HepG2 (cell line): Measurements from ENCODE around the gene QSOX2. TPM values are rescaled to one million over a fixed set of nuclear protein-coding genes. Genes with fewer than 3 reads are reported as not detected.

Experiments
- ATAC-seq: fragments of 200-7000 bp; cut with Tn5 transposase; 3 replicates; pipeline ENCODE4 v1.9.1; 2020; ENCODE audit warnings: mild to moderate bottlenecking, moderate library complexity
- BruUV-seq: library from RNA; stranded (reverse); fragments of 400-500 nt; replicated peaks from 2 replicates; lab custom pipeline; 2021; lab: Mats Ljungman, UMichigan
- CTCF ChIA-PET: fragments of 300-600 bp; formaldehyde crosslinking; extraction: SDS; loops from one replicate; lab custom pipeline; 2021; ENCODE audit warnings: low total read pairs, inconsistent platforms, low intra/inter-chr PET ratio; lab: Yijun Ruan, JAX
- POLR2A ChIA-PET: fragments of 350-600 bp; sonication (Branson Sonifier 250); formaldehyde crosslinking; loops from one replicate; lab custom pipeline; 2020; ENCODE audit warnings: antibody characterized with exemption, inconsistent platforms; lab: Yijun Ruan, JAX
- DNase-seq: peaks from one replicate; pipeline ENCODE4 v3.0.0-alpha.2; 2015; ENCODE audit warnings: low spot score
- FAIRE-seq: peaks from 3 replicates; lab custom pipeline; 2011; peaks lifted over from hg19 to GRCh38; lab: Jason Lieb, UNC
- H2AFZ ChIP-seq: one replicate; pipeline ENCODE4 v1.6.1; 2011; ENCODE audit warnings: low read length, inconsistent platforms
- H3K27ac ChIP-seq: fragments of 300-600 bp; 3 replicates; pipeline ENCODE4 v1.8.0; 2011; ENCODE audit warnings: mixed run types, mild to moderate bottlenecking, mixed read lengths, low read length, inconsistent platforms; ENCODE audit not compliant: insufficient read depth; ENCODE audit errors: extremely low read length
- H3K27me3 ChIP-seq, 2 experiments: fragments of 200-600 bp in 1 of 2; 2 replicates in 1 of 2; 3 replicates in 1 of 2; pipeline versions ENCODE4 v1.6.0 to v1.8.0; 2011; ENCODE audit warnings: low read length in 2 of 2, mild to moderate bottlenecking in 2 of 2, moderate library complexity in 2 of 2, inconsistent platforms in 1 of 2; ENCODE audit not compliant: insufficient read depth in 2 of 2, control insufficient read depth in 1 of 2
- H3K36me3 ChIP-seq, 2 experiments: fragments of 200-600 bp in 1 of 2; replicated peaks in 1 of 2; 2 replicates in 1 of 2; 3 replicates in 1 of 2; pipeline versions ENCODE4 v1.5.1 to v1.8.0; 2011; ENCODE audit warnings: low read length in 2 of 2, inconsistent platforms in 1 of 2; ENCODE audit not compliant: insufficient read depth in 2 of 2, control insufficient read depth in 1 of 2
- H3K4me1 ChIP-seq: 2 replicates; pipeline ENCODE4 v1.5.1; 2012; ENCODE audit warnings: low read length, inconsistent platforms; ENCODE audit not compliant: insufficient read depth
- H3K4me2 ChIP-seq: 2 replicates; pipeline ENCODE4 v1.6.0; 2011; ENCODE audit warnings: low read depth, low read length, inconsistent platforms
- H3K4me3 ChIP-seq, 3 experiments: fragments of 200-600 bp in 1 of 3; sonication (generic), shearing (Covaris generic) in 1 of 3; replicated peaks in 1 of 3; 2 replicates each; pipeline ENCODE4 v1.5.1; 2011 to 2016; ENCODE audit warnings: low read length in 3 of 3, inconsistent platforms in 2 of 3, low read depth in 2 of 3, mild to moderate bottlenecking in 2 of 3, control low read depth in 1 of 3, mixed read lengths in 1 of 3; ENCODE audit not compliant: insufficient read depth in 1 of 3
- H3K79me2 ChIP-seq: one replicate; pipeline ENCODE4 v1.6.1; 2011; ENCODE audit warnings: low read length, inconsistent platforms; ENCODE audit not compliant: insufficient read depth
- H3K9ac ChIP-seq: 2 replicates; pipeline ENCODE4 v1.6.0; 2011; ENCODE audit warnings: mild to moderate bottlenecking, low read depth, low read length, inconsistent platforms; ENCODE audit not compliant: insufficient read depth
- H3K9me3 ChIP-seq: 2 replicates; pipeline ENCODE4 v1.5.1; 2012; ENCODE audit warnings: mild to moderate bottlenecking, low read length
- H4K20me1 ChIP-seq: 2 replicates; pipeline ENCODE4 v1.6.0; 2011; ENCODE audit warnings: inconsistent platforms, mild to moderate bottlenecking, low read length, moderate library complexity; ENCODE audit not compliant: insufficient read depth
- ATF7 ChIP-seq, 2 experiments: fragments of 450-650 bp in 1 of 2; sonication (generic) in 1 of 2; formaldehyde crosslinking in 1 of 2; IDR thresholded peaks; 2 replicates each; pipeline versions ENCODE4 v1.4.0 to v1.6.1; 2016 to 2020; ENCODE audit warnings: antibody characterized with exemption in 1 of 2, mild to moderate bottlenecking in 1 of 2, missing genetic modification reagents in 1 of 2
- CREM ChIP-seq, 2 experiments: sonication (generic) in 1 of 2; formaldehyde crosslinking in 1 of 2; IDR thresholded peaks; 2 replicates each; pipeline versions ENCODE4 v1.4.0 to v1.6.1; 2016 to 2020; ENCODE audit warnings: antibody characterized with exemption in 1 of 2, mild to moderate bottlenecking in 1 of 2, missing genetic modification reagents in 1 of 2
- ESRRA ChIP-seq: sonication (generic); formaldehyde crosslinking; IDR thresholded peaks from 2 replicates; pipeline ENCODE4 v1.5.1; 2020; ENCODE audit warnings: mild to moderate bottlenecking, low read depth, missing genetic modification reagents
- FOXK2 ChIP-seq: fragments of 450-650 bp; IDR thresholded peaks from 2 replicates; pipeline ENCODE4 v1.6.1; 2016
- FUBP1 ChIP-seq: sonication (generic); formaldehyde crosslinking; IDR thresholded peaks from 2 replicates; pipeline ENCODE4 v1.5.1; 2020; ENCODE audit warnings: missing genetic modification reagents, mild to moderate bottlenecking, borderline replicate concordance
- JARID2 ChIP-seq: sonication (generic); formaldehyde crosslinking; IDR thresholded peaks from 2 replicates; pipeline ENCODE4 v1.8.1; 2023; ENCODE audit warnings: missing genetic modification reagents, inconsistent platforms; ENCODE audit not compliant: insufficient replicate concordance
- MBNL3 ChIP-seq: fragments of 250-450 bp; sonication (Bioruptor Pico); conservative IDR thresholded peaks from 2 replicates; pipeline ENCODE4 v1.8.0; 2022; ENCODE audit warnings: mild to moderate bottlenecking, inconsistent platforms
- MLLT10 ChIP-seq: sonication (generic); formaldehyde crosslinking; IDR thresholded peaks from 2 replicates; pipeline ENCODE4 v1.4.0; 2020; ENCODE audit warnings: missing genetic modification reagents
- NR1H2 ChIP-seq: sonication (generic); formaldehyde crosslinking; IDR thresholded peaks from 2 replicates; pipeline ENCODE4 v1.8.1; 2022; ENCODE audit warnings: low read depth, missing genetic modification reagents, borderline replicate concordance
- PHB2 ChIP-seq: fragments of 450-650 bp; IDR thresholded peaks from 2 replicates; pipeline ENCODE4 v1.6.1; 2018; ENCODE audit not compliant: partially characterized antibody
- PLSCR1 ChIP-seq: sonication (generic); formaldehyde crosslinking; IDR thresholded peaks from 2 replicates; pipeline ENCODE4 v1.5.0; 2020; ENCODE audit warnings: missing genetic modification reagents, mild to moderate bottlenecking, borderline replicate concordance
- ZBTB1 ChIP-seq: sonication (generic); formaldehyde crosslinking; IDR thresholded peaks from 2 replicates; pipeline ENCODE4 v1.4.0; 2020; ENCODE audit warnings: missing genetic modification reagents, borderline replicate concordance
- ZNF124 ChIP-seq: sonication (generic); formaldehyde crosslinking; IDR thresholded peaks from 2 replicates; pipeline ENCODE4 v1.4.0; 2020; ENCODE audit warnings: missing genetic modification reagents
- ZNF280B ChIP-seq: sonication (generic); formaldehyde crosslinking; IDR thresholded peaks from 2 replicates; pipeline ENCODE4 v1.5.0; 2020; ENCODE audit warnings: missing genetic modification reagents, mild to moderate bottlenecking, borderline replicate concordance
- ZNF510 ChIP-seq: sonication (generic); formaldehyde crosslinking; IDR thresholded peaks from 2 replicates; pipeline ENCODE4 v1.4.0; 2020; ENCODE audit warnings: low read depth, mild to moderate bottlenecking, missing genetic modification reagents
- WGBS: methylation state at CpG from one replicate; pipeline ENCODE4 v1.1.6; 2017; ENCODE audit warnings: low lambda C conversion rate; 5-methylcytosine and 5-hydroxymethylcytosine counted together
- in situ Hi-C: cut with HindIII; loops from 2 replicates; pipeline ENCODE4 v1.10.0; 2017; ENCODE audit warnings: low pct_unique_long_range_greater_than_20kb; ENCODE audit not compliant: extremely low pct_ligation_motif_present
- intact Hi-C: fragments of 100-400 bp; cut with micrococcal nuclease; formaldehyde crosslinking; loops from one replicate; pipeline ENCODE4 v1.10.0; 2022; ENCODE audit not compliant: unreplicated experiment
- polyA plus RNA-seq, 8 experiments: library from polyadenylated mRNA; depleted of rRNA in 3 of 8; stranded (reverse) in 7 of 8; unstranded in 1 of 8; fragments of >200 nt; fragmentation: Illumina TruSeq in 4 of 8; extraction: Trizol in 4 of 8; gene quantifications; 2 replicates each; pipeline versions ENCODE4 v1.2.1 to v1.2.3, GENCODE V29; 2011 to 2016; ENCODE audit warnings: low read depth in 4 of 8, missing spikeins in 1 of 8, mixed read lengths in 1 of 8; ENCODE audit not compliant: insufficient read depth in 1 of 8
- total RNA-seq, 5 experiments: library from RNA; depleted of rRNA; stranded (reverse); fragments of >200 nt; fragmentation: Illumina TruSeq; extraction: Trizol; gene quantifications; 2 replicates each; pipeline ENCODE4 v1.2.3, GENCODE V29; 2016; ENCODE audit warnings: low read depth in 1 of 5

QSOX2 gene
- total and polyA plus RNA-seq, 2 of the 13 experiments (the other 11 are each of a cell fraction or from before 2014, with no cell fraction given), result 27.1 to 42.1 TPM

- FAIRE-seq, result no peak
- no peaks in the 10 kb centered on the region for H3K9me3 ChIP-seq
- TF ChIP-seq ZBTB1 (CRISPR knock-in tag), result no peak
- TF ChIP-seq MLLT10, result no peak
- TF ChIP-seq ATF7 (IDR thresholded peaks at IDR 0.05), result no peak
- no peak for TF ChIP-seq ATF7 (CRISPR knock-in tag; IDR thresholded peaks at IDR 0.05)
- TF ChIP-seq ZNF124 (CRISPR knock-in tag), result no peak
- no peak for TF ChIP-seq FUBP1 (CRISPR knock-in tag)
- no peak for TF ChIP-seq ZNF280B (CRISPR knock-in tag)
- TF ChIP-seq PHB2, result no peak
- no peak for TF ChIP-seq FOXK2
- TF ChIP-seq MBNL3 (CRISPR knock-in tag), result no peak
- no peak for TF ChIP-seq PLSCR1 (CRISPR knock-in tag)
- no peak for TF ChIP-seq ZNF510 (CRISPR knock-in tag)
- TF ChIP-seq ESRRA, result no peak
- TF ChIP-seq NR1H2 (CRISPR knock-in tag), result no peak
- no peak for TF ChIP-seq JARID2
- TF ChIP-seq CREM (IDR thresholded peaks at IDR 0.05), result no peak
- TF ChIP-seq CREM (CRISPR knock-in tag; IDR thresholded peaks at IDR 0.05), result no peak
- peak; percentile 13 for DNase-seq
- ATAC-seq, result no peak
- in situ Hi-C loops (no loop called here), intact Hi-C loops (no loop called here)
- H4K20me1 ChIP-seq, result peaks cover 62% of the 10 kb centered on the region
- ChIA-PET POLR2A (no interaction called here), CTCF (no interaction called here)
- H3K4me3 ChIP-seq, result no peak overlapping the region
- no peak overlapping the region for H3K9ac ChIP-seq
- H3K27me3 ChIP-seq, result no peaks in the 10 kb centered on the region
- H3K36me3 ChIP-seq, result peaks cover 21 to 57% of the 10 kb centered on the region in 2 experiments
- H3K4me2 ChIP-seq, result no peak overlapping the region
- H2AFZ ChIP-seq, result no peak overlapping the region
- peaks cover 45% of the 10 kb centered on the region for H3K79me2 ChIP-seq
- no peaks in the 10 kb centered on the region for H3K4me1 ChIP-seq
- 95% methylated on average over 17 of the region's 18 CpGs for WGBS
- H3K27ac ChIP-seq, result no peak overlapping the region
- BruUV-seq, result no TSS peak
Measured at GRCh38 chr9:136228107-136228875, 17.3 kb downstream of the QSOX2 start.
